SU-DHL-6 (cell line): Measurements from ENCODE around the gene KREMEN1.

Experiments
- H2AFZ ChIP-seq: fragments of 200-600 bp; sonication (generic); 2 replicates; pipeline ENCODE4 v1.6.1; 2014; ENCODE audit warnings: low read depth, mild to moderate bottlenecking, moderate library complexity, mixed read lengths, antibody characterized with exemption, low read length; ENCODE audit not compliant: severe bottlenecking
- H3F3A ChIP-seq: fragments of 200-600 bp; shearing (Covaris generic); 2 replicates; pipeline ENCODE4 v1.6.0; 2016; ENCODE audit warnings: antibody characterized with exemption, mild to moderate bottlenecking; ENCODE audit not compliant: insufficient read depth
- H3K27ac ChIP-seq: fragments of 200-600 bp; sonication (generic); 2 replicates; pipeline ENCODE4 v1.5.1; 2016; ENCODE audit warnings: low read depth, mild to moderate bottlenecking, low read length, moderate library complexity, mixed read lengths
- H3K27me3 ChIP-seq: fragments of 200-600 bp; sonication (generic), shearing (Covaris generic); 2 replicates; pipeline ENCODE4 v1.6.0; 2014; ENCODE audit warnings: mild to moderate bottlenecking, low read length
- H3K36me3 ChIP-seq: fragments of 200-600 bp; sonication (generic); 2 replicates; pipeline ENCODE4 v1.6.1; 2014; ENCODE audit warnings: mild to moderate bottlenecking, low read length, mixed read lengths
- H3K4me2 ChIP-seq: fragments of 300-600, 200-600 bp; shearing (Covaris generic), sonication (generic); 2 replicates; pipeline ENCODE4 v1.6.0; 2014; ENCODE audit warnings: low read length, low read depth, mild to moderate bottlenecking; ENCODE audit not compliant: poor library complexity, severe bottlenecking
- H3K4me3 ChIP-seq: fragments of 200-600 bp; sonication (generic); 2 replicates; pipeline ENCODE4 v1.5.1; 2014; ENCODE audit warnings: antibody characterized with exemption, low read length, mild to moderate bottlenecking, mixed read lengths; ENCODE audit not compliant: insufficient read depth, poor library complexity, severe bottlenecking
- H3K79me2 ChIP-seq: fragments of 200-600 bp; sonication (generic); 2 replicates; pipeline ENCODE4 v1.6.1; 2014; ENCODE audit warnings: mild to moderate bottlenecking, low read length, moderate library complexity; ENCODE audit not compliant: insufficient read depth
- H3K9ac ChIP-seq: fragments of 200-600 bp; sonication (generic); 2 replicates; pipeline ENCODE4 v1.7.0; 2014; ENCODE audit warnings: mild to moderate bottlenecking, low read length
- H3K9me2 ChIP-seq: fragments of 200-600 bp; sonication (generic); replicated peaks from 2 replicates; pipeline ENCODE4 v1.6.1; 2014; ENCODE audit warnings: low read length; ENCODE audit not compliant: insufficient read depth
- H3K9me3 ChIP-seq: fragments of 200-600 bp; sonication (generic); 2 replicates; pipeline ENCODE4 v1.6.1; 2014; ENCODE audit warnings: low read length, mixed read lengths; ENCODE audit not compliant: insufficient read depth
- H4K20me1 ChIP-seq: fragments of 200-600 bp; sonication (generic); 2 replicates; pipeline ENCODE4 v1.6.1; 2014; ENCODE audit warnings: low read depth, mild to moderate bottlenecking, antibody characterized with exemption, low read length, moderate library complexity, mixed read lengths
- EZH2phosphoT487 ChIP-seq: fragments of 200-600 bp; sonication (generic), shearing (Covaris generic); conservative IDR thresholded peaks from 2 replicates; pipeline ENCODE4 v1.6.1; 2018; ENCODE audit warnings: mild to moderate bottlenecking, antibody characterized with exemption, low read length, moderate library complexity, mixed read lengths
- TF ChIP-seq, protein P1 (sequence below): fragments of 200-600 bp; sonication (generic); IDR thresholded peaks from one replicate; pipeline ENCODE4 v1.5.1; 2017; ENCODE audit warnings: antibody characterized with exemption, mild to moderate bottlenecking, low read length, moderate library complexity; ENCODE audit not compliant: insufficient read depth, poor library complexity, severe bottlenecking

The KREMEN1 gene

GRCh38 chr22:29055192-29055830 is 17.5 kb upstream of the KREMEN1 start:
- no peak for TF ChIP-seq EZH2phosphoT487
- TF ChIP-seq, protein P1, sequence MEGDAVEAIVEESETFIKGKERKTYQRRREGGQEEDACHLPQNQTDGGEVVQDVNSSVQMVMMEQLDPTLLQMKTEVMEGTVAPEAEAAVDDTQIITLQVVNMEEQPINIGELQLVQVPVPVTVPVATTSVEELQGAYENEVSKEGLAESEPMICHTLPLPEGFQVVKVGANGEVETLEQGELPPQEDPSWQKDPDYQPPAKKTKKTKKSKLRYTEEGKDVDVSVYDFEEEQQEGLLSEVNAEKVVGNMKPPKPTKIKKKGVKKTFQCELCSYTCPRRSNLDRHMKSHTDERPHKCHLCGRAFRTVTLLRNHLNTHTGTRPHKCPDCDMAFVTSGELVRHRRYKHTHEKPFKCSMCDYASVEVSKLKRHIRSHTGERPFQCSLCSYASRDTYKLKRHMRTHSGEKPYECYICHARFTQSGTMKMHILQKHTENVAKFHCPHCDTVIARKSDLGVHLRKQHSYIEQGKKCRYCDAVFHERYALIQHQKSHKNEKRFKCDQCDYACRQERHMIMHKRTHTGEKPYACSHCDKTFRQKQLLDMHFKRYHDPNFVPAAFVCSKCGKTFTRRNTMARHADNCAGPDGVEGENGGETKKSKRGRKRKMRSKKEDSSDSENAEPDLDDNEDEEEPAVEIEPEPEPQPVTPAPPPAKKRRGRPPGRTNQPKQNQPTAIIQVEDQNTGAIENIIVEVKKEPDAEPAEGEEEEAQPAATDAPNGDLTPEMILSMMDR = no peak
- H3K4me3 ChIP-seq = no peak overlapping the region
- no peak overlapping the region for H3K27ac ChIP-seq

DNA sequence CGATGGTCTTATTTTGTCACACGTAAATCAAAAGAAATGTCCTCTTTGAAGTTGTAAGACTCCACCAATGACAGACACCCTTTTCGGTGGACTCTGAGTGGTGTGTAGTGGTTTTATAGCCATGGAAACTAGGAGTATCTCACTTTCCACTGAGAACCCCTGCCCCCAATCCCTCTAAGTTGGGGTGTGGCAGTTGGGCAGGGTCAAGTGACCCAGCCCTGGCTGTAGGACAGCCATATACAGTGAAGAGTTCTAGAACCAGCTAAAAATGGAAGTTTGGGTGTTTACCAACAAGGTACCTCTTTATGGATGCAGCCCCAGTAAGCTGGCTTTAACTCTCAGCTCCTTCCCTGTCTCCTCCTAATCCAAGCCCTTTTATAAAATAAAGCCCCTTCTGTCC is 16.4 kb upstream of the KREMEN1 start:
- no peak overlapping the region for H3K4me2 ChIP-seq
- H3K9me2 ChIP-seq = no peaks in the 10 kb centered on the region
- no peaks in the 10 kb centered on the region for H3K79me2 ChIP-seq
- TF ChIP-seq, protein P1 = no peak
- no peak for TF ChIP-seq EZH2phosphoT487
- no peak overlapping the region for H3K4me3 ChIP-seq
- H3K27me3 ChIP-seq = no peaks in the 10 kb centered on the region
- H3K9me3 ChIP-seq = no peaks in the 10 kb centered on the region
- H3K9ac ChIP-seq = no peak overlapping the region
- no peak overlapping the region for H2AFZ ChIP-seq
- H3F3A ChIP-seq = no peaks in the 10 kb centered on the region
- no peaks in the 10 kb centered on the region for H3K36me3 ChIP-seq
- H3K27ac ChIP-seq = no peak overlapping the region
- H4K20me1 ChIP-seq = no peaks in the 10 kb centered on the region

More at GRCh38 chr22:29055192-29055830, 17.5 kb upstream of the KREMEN1 start:
- Histone ChIP-seq H3K9me3 (no peaks in the 10 kb centered on the region), H3K36me3 (no peaks in the 10 kb centered on the region), H3K9me2 (no peaks in the 10 kb centered on the region), H2AFZ (no peak overlapping the region), H3K79me2 (no peaks in the 10 kb centered on the region), H3K27me3 (no peaks in the 10 kb centered on the region), H3F3A (no peaks in the 10 kb centered on the region), H4K20me1 (no peaks in the 10 kb centered on the region), H3K9ac (no peak overlapping the region), H3K4me2 (no peak overlapping the region)

- Histone ChIP-seq H2AFZ (no peak overlapping the region), H3F3A (no peaks in the 10 kb centered on the region), H3K9ac (no peak overlapping the region), H3K27me3 (no peaks in the 10 kb centered on the region), H3K9me2 (no peaks in the 10 kb centered on the region), H3K79me2 (no peaks in the 10 kb centered on the region), H3K4me3 (no peak overlapping the region), H3K36me3 (no peaks in the 10 kb centered on the region), H3K4me2 (no peak overlapping the region), H3K9me3 (no peaks in the 10 kb centered on the region), H4K20me1 (no peaks in the 10 kb centered on the region), H3K27ac (no peak overlapping the region)
- TF ChIP-seq EZH2phosphoT487 = no peak
- TF ChIP-seq, protein P1 = no peak
Observed at GRCh38 chr22:29060251-29060869, 12.5 kb upstream of the KREMEN1 start.
